GM12874 (cell line): ENCODE data around the gene PRRC2A.

Source experiments
- CTCF ChIP-seq: IDR thresholded peaks from 2 replicates; pipeline ENCODE4 v1.5.1; 2011; ENCODE audit warnings: low read depth, mild to moderate bottlenecking, control low read depth, low read length, moderate library complexity; ENCODE audit not compliant: insufficient read depth

Gene PRRC2A

DNA sequence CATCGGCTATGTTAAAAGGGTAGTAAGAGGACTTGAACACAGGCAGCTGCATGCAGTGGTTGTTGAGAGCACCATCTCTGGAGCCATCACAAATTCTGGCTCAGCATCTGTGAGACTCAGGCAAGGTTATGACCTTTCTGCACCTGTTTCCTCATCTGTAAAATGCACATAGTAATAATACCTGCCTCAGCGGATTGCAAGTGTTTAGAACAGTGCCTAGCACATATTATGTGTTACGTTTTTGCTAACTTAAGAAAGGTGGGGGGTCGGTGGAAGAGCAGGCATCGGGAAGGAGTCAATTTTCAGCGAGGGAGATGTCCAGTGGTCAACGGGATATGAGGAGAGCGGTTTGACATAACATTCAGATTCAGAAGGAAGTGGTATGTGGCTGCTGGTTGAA lies 57.4 kb downstream of the PRRC2A start:
- TF ChIP-seq CTCF: no peak

DNA sequence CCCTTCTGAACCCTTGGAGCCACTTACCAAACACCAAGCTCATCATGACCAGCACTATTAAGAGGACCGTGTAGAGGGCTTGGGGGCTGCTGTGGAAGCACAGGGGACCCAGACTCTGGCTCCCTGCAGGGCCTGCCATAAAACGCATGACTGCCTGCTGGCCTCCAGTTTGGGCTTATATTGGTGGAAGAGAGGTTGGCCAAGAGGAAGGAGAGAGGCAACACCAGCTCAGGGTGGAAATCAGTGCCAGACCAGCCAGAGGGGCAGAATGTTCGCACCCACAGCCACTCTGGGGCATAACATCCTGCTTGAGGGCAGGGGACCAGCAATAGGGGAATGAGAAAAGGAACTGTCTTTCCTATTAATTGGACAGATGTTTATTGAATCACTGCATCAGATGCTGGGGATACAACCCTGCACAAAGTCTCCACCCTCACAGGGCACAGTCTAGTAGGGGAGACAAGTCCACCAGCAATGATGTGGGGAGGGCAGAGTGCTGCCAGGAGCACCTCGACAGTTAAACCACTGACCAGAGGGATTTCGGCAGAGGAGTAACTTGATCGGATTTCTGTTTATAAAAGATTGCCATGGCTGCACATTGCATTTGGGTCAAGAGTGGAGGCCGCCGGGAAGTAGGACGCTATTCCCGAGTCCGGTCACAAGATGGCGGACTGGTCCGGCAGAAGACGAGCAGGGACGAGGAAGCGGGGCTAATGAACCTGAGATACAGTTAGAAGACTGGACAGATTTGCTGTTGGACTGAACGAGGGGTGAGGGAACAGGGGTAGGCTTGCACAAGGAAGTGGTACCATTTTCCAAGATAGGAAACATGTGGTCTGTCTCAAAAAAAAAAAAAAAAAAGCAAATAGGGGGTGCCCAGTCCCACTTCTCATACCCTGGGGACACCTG lies 60.0 kb downstream of the PRRC2A start, which contains the start of gene LY6G5C:
Gene LY6G5C, minus strand, starts transcription at position 842 of the 909 bp plus-strand sequence. Its CDS starts 694 bp downstream, at position 148.
- peak; percentile 76 for TF ChIP-seq CTCF

- 0 out of 2 replicates have a peak, but pooled peaks have one; percentile 31 for TF ChIP-seq CTCF
These were observed 60.7 kb downstream of the PRRC2A start for GRCh38 chr6:31681135-31681671.

DNA sequence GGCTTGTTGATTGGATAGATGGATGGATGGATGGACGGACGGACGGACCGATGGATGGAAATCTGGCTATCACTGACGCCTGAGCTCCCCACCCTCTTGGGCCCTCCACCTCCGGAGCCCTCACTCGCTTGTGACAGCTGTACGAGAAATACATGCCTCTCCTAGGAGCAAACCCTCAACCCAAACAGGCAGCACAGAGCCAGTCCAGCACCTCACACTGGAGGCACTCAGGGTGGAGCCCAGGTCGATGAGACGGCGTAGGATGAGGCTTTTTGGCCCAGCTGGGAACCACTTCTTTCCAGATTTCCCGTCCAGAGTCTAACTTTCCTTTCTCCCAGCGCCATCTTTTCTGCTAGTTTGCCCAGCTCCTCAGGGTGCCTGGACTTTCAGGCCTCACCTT lies 63.1 kb downstream of the PRRC2A start:
- no peak for TF ChIP-seq CTCF

GRCh38 chr6:31686483-31686882 lies 66.0 kb downstream of the PRRC2A start:
- no peak for TF ChIP-seq CTCF

DNA sequence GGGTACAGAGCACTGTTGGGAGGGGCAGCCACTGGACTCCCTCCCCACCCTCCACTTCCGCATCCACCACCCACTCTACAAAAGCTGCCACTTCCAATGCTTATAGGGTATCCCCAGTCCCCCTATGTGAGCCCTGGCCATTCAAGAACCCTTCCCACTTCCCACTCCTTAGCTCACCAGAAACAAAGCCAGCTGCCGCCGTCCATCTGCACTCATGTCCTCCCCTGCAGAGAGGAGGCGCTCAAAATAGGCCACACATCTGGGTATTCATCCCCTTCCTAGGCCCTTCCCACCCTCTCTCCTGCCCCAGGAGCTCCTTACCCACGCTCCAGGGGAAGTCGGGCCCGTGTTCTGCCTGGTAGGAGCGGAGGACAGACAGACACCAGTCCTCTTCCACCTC lies 66.8 kb downstream of the PRRC2A start:
- TF ChIP-seq CTCF: no peak
